CD14-positive monocyte (primary cell): ENCODE measurements around the gene TACC3. TPM values are rescaled to one million over a fixed set of nuclear protein-coding genes. Genes with fewer than 3 reads are reported as not detected.
A peak's percentile ranks its signal among the peaks of the same experiment; 100 is the strongest.

Source experiments
- DNase-seq, 3 donors: peaks; one replicate each; pipeline ENCODE4 v3.0.0-alpha.2; 2011 to 2022
- H2AFZ ChIP-seq: 2 replicates; pipeline ENCODE4 v1.6.0; 2012; ENCODE audit warnings: mild to moderate bottlenecking, low read depth, low read length, inconsistent platforms; ENCODE audit not compliant: insufficient read depth, poor library complexity, severe bottlenecking
- H3K27ac ChIP-seq, 2 donors: 1 replicate in 1 of 2; 2 replicates in 1 of 2; pipeline ENCODE4 v1.5.1; 2012 to 2013; ENCODE audit warnings: low read length in 2 of 2, control low read depth in 1 of 2, inconsistent platforms in 1 of 2, low read depth in 1 of 2, mild to moderate bottlenecking in 1 of 2
- H3K27me3 ChIP-seq, 2 donors: one replicate each; pipeline versions ENCODE4 v1.6.0 to v1.6.1; 2011 to 2013; ENCODE audit warnings: low read length in 2 of 2; ENCODE audit not compliant: control insufficient read depth in 2 of 2, insufficient read depth in 2 of 2
- H3K36me3 ChIP-seq, 2 donors: replicated peaks in 1 of 2; 1 replicate in 1 of 2; 2 replicates in 1 of 2; pipeline versions ENCODE4 v1.5.1 to v1.6.1; 2012 to 2013; ENCODE audit warnings: low read length in 2 of 2, control low read depth in 1 of 2, inconsistent platforms in 1 of 2, mild to moderate bottlenecking in 1 of 2; ENCODE audit not compliant: insufficient read depth in 2 of 2, control insufficient read depth in 1 of 2
- H3K4me1 ChIP-seq, 2 donors: 1 replicate in 1 of 2; 2 replicates in 1 of 2; pipeline versions ENCODE4 v1.5.1 to v1.6.1; 2012 to 2013; ENCODE audit warnings: low read length in 2 of 2, control low read depth in 1 of 2, inconsistent platforms in 1 of 2, mild to moderate bottlenecking in 1 of 2, moderate library complexity in 1 of 2; ENCODE audit not compliant: insufficient read depth in 2 of 2, control insufficient read depth in 1 of 2
- H3K4me2 ChIP-seq: replicated peaks from 2 replicates; pipeline ENCODE3; 2012; ENCODE audit warnings: low read length, moderate library complexity, mild to moderate bottlenecking; ENCODE audit not compliant: poor library complexity, severe bottlenecking; ENCODE audit errors: extremely low read depth
- H3K4me3 ChIP-seq, 3 experiments: fragments of 200-600 bp in 1 of 3; sonication (generic) in 1 of 3; replicated peaks in 1 of 3; 1 replicate in 2 of 3; 2 replicates in 1 of 3; pipeline ENCODE4 v1.5.1; 2011 to 2013; ENCODE audit warnings: low read length in 3 of 3, mild to moderate bottlenecking in 3 of 3, control low read depth in 2 of 3, low read depth in 2 of 3, inconsistent platforms in 1 of 3, moderate library complexity in 1 of 3
- H3K79me2 ChIP-seq: 2 replicates; pipeline ENCODE4 v1.6.0; 2012; ENCODE audit warnings: mild to moderate bottlenecking, control low read depth, inconsistent platforms, low read length, moderate library complexity; ENCODE audit not compliant: insufficient read depth
- H3K9ac ChIP-seq: 2 replicates; pipeline ENCODE4 v1.6.0; 2017; ENCODE audit warnings: low read length, mild to moderate bottlenecking; ENCODE audit not compliant: insufficient read depth, poor library complexity, severe bottlenecking
- H3K9me3 ChIP-seq, 2 donors: replicated peaks in 1 of 2; 1 replicate in 1 of 2; 2 replicates in 1 of 2; pipeline versions ENCODE4 v1.5.1 to v1.6.1; 2012 to 2013; ENCODE audit warnings: low read length in 2 of 2, control low read depth in 1 of 2; ENCODE audit not compliant: control insufficient read depth in 1 of 2, insufficient read depth in 1 of 2
- H4K20me1 ChIP-seq: 2 replicates; pipeline ENCODE4 v1.6.0; 2012; ENCODE audit warnings: mild to moderate bottlenecking, low read length, control low read depth, moderate library complexity; ENCODE audit not compliant: insufficient read depth
- H3K27ac Mint-ChIP-seq, 7 donors: one replicate each; pipeline ENCODE4 v1.8.0; 2020; ENCODE audit warnings: mild to moderate bottlenecking in 7 of 7, mixed read lengths in 7 of 7, moderate library complexity in 6 of 7, inconsistent platforms in 2 of 7
- H3K27me3 Mint-ChIP-seq, 3 donors: one replicate each; pipeline ENCODE4 v1.8.0; 2021 to 2022; ENCODE audit warnings: low read depth in 3 of 3, mild to moderate bottlenecking in 3 of 3, mixed read lengths in 3 of 3, moderate library complexity in 3 of 3, inconsistent platforms in 1 of 3
- H3K36me3 Mint-ChIP-seq, 2 donors: one replicate each; pipeline ENCODE4 v1.8.0; 2020; ENCODE audit warnings: mixed read lengths in 2 of 2, inconsistent platforms in 1 of 2, mild to moderate bottlenecking in 1 of 2
- H3K4me1 Mint-ChIP-seq: one replicate; pipeline ENCODE4 v1.8.0; 2020; ENCODE audit warnings: mild to moderate bottlenecking, mixed read lengths
- H3K4me3 Mint-ChIP-seq, 2 donors: one replicate each; pipeline ENCODE4 v1.8.0; 2020; ENCODE audit warnings: mild to moderate bottlenecking in 2 of 2, mixed read lengths in 2 of 2, moderate library complexity in 1 of 2
- H3K9me3 Mint-ChIP-seq, 7 donors: one replicate each; pipeline ENCODE4 v1.8.0; 2020 to 2022; ENCODE audit warnings: mixed read lengths in 7 of 7, mild to moderate bottlenecking in 6 of 7, moderate library complexity in 6 of 7, inconsistent platforms in 2 of 7
- WGBS: methylation state at CpG from one replicate; pipeline ENCODE4 v1.1.5; 2013; ENCODE audit warnings: missing lambda C conversion rate; ENCODE audit not compliant: insufficient coverage; 5-methylcytosine and 5-hydroxymethylcytosine counted together
- intact Hi-C, 2 donors: fragments of 100-400 bp; cut with micrococcal nuclease; formaldehyde crosslinking; loops; one replicate each; pipeline versions ENCODE4 v1.15.0 to v1.15.1; 2023
- polyA plus RNA-seq, 3 donors: library from polyadenylated mRNA; depleted of rRNA in 1 of 3; unstranded in 2 of 3; stranded (reverse) in 1 of 3; fragments of 300-500 nt in 2 of 3; fragments of >200 nt in 1 of 3; fragmentation: Illumina TruSeq in 2 of 3; gene quantifications; 1 replicate in 2 of 3; 2 replicates in 1 of 3; pipeline ENCODE4 v1.2.3, GENCODE V29; 2012 to 2021
- TF ChIP-seq, protein P1 (sequence below): fragments of 200-600 bp; IDR thresholded peaks from one replicate; pipeline ENCODE4 v1.8.0; 2022; ENCODE audit warnings: antibody characterized with exemption, mild to moderate bottlenecking

Gene TACC3
- polyA plus RNA-seq, 3 donors, result 43.7 to 84.2 (median 56.6) TPM

DNA sequence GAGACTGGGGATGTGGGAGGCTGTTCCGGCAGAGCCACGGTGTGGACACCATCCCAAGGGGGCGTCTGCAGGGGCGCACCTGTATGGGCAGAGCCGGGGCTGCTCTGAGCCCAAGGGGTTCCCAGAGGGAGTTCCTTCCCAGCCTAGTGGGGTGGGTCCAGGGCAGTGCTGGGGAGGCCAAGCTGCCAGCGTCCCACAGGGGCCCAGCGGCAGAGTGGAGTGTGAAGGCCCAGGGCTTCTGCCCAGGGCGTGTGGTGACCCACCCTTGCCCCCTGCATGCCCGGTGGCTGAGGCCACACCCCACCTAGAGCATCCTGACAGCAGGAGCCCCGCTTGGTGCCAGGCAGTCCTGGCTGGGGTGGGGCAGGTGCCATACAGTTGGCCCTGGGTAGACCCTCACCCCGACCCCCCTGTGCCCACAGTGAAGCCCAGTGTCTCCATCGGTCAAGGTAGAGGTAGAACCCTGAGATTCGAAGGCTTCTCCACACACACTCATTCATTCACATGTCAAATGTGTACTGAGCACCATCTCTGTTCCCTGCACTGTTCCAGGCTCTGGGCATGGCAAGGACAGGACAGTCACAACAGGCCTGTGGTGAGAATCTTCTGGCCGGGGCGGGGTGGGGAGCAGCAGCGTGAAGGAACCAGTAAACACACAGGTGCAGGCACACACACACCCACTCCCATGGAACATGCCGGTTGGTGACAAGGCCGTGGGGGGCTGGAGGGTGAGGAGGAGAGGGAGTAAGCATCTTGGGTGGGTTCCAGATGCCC, 29.2 kb downstream of the TACC3 start:
- peaks cover 5% of the 10 kb centered on the region for H4K20me1 ChIP-seq
- H2AFZ ChIP-seq, result no peak overlapping the region
- no peak overlapping the region for H3K4me3 ChIP-seq
- no peak overlapping the region for H3K4me3 Mint-ChIP-seq
- H3K27ac ChIP-seq, result no peak overlapping the region
- peaks cover 26 to 29% of the 10 kb centered on the region in 2 donors for H3K4me1 ChIP-seq
- no peaks in the 10 kb centered on the region for H3K9me3 ChIP-seq
- peaks cover 10% of the 10 kb centered on the region for H3K4me1 Mint-ChIP-seq
- no peak overlapping the region for H3K27ac Mint-ChIP-seq
- peaks cover 0 to 2% of the 10 kb centered on the region in 2 donors for H3K36me3 Mint-ChIP-seq
- H3K4me2 ChIP-seq, result no peak overlapping the region
- H3K9ac ChIP-seq, result no peak overlapping the region
- peaks cover 0 to 6% (median 2%) of the 10 kb centered on the region in 3 donors for H3K27me3 Mint-ChIP-seq
- DNase-seq, result no peak
- TF ChIP-seq, protein P1, sequence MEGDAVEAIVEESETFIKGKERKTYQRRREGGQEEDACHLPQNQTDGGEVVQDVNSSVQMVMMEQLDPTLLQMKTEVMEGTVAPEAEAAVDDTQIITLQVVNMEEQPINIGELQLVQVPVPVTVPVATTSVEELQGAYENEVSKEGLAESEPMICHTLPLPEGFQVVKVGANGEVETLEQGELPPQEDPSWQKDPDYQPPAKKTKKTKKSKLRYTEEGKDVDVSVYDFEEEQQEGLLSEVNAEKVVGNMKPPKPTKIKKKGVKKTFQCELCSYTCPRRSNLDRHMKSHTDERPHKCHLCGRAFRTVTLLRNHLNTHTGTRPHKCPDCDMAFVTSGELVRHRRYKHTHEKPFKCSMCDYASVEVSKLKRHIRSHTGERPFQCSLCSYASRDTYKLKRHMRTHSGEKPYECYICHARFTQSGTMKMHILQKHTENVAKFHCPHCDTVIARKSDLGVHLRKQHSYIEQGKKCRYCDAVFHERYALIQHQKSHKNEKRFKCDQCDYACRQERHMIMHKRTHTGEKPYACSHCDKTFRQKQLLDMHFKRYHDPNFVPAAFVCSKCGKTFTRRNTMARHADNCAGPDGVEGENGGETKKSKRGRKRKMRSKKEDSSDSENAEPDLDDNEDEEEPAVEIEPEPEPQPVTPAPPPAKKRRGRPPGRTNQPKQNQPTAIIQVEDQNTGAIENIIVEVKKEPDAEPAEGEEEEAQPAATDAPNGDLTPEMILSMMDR, result no peak
- H3K79me2 ChIP-seq, result no peaks in the 10 kb centered on the region
- H3K36me3 ChIP-seq, result peaks cover 0 to 2% of the 10 kb centered on the region in 2 donors
- intact Hi-C loops, result loop anchor here in 1 of 2 donors (5.0 kb wide), 1 partner anchor 57 kb away; no protein-coding TSS in a partner anchor
- peaks cover 0 to 4% (median 0%) of the 10 kb centered on the region in 7 donors for H3K9me3 Mint-ChIP-seq
- H3K27me3 ChIP-seq, result peaks cover 0 to 6% of the 10 kb centered on the region in 2 donors
- WGBS, result 92% methylated on average over 6 of the region's 18 CpGs

DNA sequence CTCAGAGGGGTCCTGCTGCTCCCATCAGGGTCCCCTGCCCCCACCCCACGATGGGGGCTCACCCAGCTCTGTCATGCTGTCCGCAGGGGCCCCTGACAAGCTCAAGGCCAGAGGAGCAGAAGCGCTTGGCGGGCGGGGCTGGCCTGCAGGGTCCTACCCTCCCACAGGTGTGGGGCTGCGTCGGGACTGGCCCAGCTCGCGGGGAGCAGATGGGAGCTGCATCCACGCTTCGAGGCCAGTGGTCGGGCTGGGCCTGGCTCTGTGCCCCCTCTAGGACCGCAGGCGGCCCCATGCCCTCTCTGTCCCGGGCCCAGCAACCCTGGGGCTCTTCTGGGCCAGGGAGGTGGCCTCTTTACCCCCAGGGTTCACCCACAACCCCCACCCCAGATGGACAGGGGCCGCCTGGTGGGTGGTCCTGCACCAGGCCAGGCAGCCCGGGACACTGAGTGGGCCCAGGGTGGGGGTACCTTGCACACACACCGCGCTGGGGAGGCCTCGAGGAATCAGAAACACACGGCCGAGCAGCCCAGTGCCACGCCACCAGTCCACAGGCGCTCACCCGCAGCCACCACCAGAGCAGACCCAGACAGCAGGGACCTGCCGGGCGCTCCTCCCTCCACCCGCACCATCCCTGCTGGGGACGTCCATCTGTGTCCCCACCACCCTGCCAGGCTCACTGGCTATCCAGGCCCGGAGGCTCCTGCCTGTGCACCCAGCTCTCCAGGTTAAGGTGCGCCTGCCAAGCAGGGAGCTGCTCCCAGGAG, 30.0 kb downstream of the TACC3 start:
- peaks cover 0 to 6% of the 10 kb centered on the region in 2 donors for H3K27me3 ChIP-seq
- TF ChIP-seq, protein P1, result no peak
- Mint-ChIP-seq H3K9me3 (peaks cover 0 to 4% (median 0%) of the 10 kb centered on the region in 7 donors), H3K36me3 (no peaks in the 10 kb centered on the region), H3K27me3 (peaks cover 0 to 6% (median 2%) of the 10 kb centered on the region in 3 donors), H3K27ac (no peak overlapping the region), H3K4me3 (no peak overlapping the region), H3K4me1 (peaks cover 10% of the 10 kb centered on the region)
- no peaks in the 10 kb centered on the region for H3K79me2 ChIP-seq
- 92% methylated on average over 27 of the region's 31 CpGs for WGBS
- peaks cover 26 to 29% of the 10 kb centered on the region in 2 donors for H3K4me1 ChIP-seq
- no peaks in the 10 kb centered on the region for H3K9me3 ChIP-seq
- H3K27ac ChIP-seq, result no peak overlapping the region
- H3K4me3 ChIP-seq, result no peak overlapping the region
- peak overlapping the region; percentile 74 for H3K9ac ChIP-seq
- no peak overlapping the region for H3K4me2 ChIP-seq
- peak overlapping the region; percentile 95 for H2AFZ ChIP-seq
- H4K20me1 ChIP-seq, result no peaks in the 10 kb centered on the region
- no peaks in the 10 kb centered on the region for H3K36me3 ChIP-seq
- no peak for DNase-seq
- intact Hi-C loops, result loop anchor here in 1 of 2 donors (5.0 kb wide), 1 partner anchor 56 kb away; no protein-coding TSS in a partner anchor
